ENCODE data around the gene ARF4.

GRCh38 chr3:57545636-57546268 is 51.4 kb downstream of the ARF4 start:
- TF ChIP-seq CTCF (IDR thresholded peaks at IDR 0.05; ENCODE audit: low read length) (no peak), EZH2 (optimal IDR thresholded peaks at IDR 0.05; ENCODE audit: low read depth, low read length) (no peak), EZH2phosphoT487 (IDR thresholded peaks at IDR 0.05; ENCODE audit: low read length) (no peak)
